Measurements from ENCODE around the gene IL17RB.

DNA sequence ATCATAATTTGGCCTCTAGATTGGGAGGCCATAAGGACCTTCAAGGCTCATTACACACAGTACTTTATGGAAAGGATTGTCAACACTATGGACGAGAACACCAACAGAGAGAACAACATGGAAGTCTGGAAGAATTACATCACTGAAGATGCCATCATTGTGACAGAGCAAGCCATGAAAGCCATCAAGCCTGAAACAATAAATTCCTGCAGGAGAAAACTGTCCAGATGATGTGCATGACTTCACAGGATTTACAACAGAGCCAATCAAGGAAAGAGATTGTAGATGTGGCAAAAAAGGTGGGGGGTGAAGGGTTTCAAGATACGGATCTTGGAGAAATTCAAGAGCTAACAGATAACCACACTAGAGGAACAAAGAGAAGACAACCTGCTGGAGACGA, 15.9 kb downstream of the IL17RB start:
- no peak for TF ChIP-seq GATA3 (IDR thresholded peaks at IDR 0.05; ENCODE audit: low read depth, low read length)
- no peak for TF ChIP-seq GATA2 (IDR thresholded peaks at IDR 0.05; ENCODE audit: low read depth, low read length)
